IMR-90 (cell line): ENCODE measurements around the gene OTUD6A. TPM values are rescaled to one million over a fixed set of nuclear protein-coding genes. Genes with fewer than 3 reads are reported as not detected.
A peak's percentile ranks its signal among the peaks of the same experiment; 100 is the strongest.

ENCODE experiments used
- ATAC-seq: fragments of 200-7000 bp; cut with Tn5 transposase; 2 replicates; pipeline ENCODE4 v1.9.1; 2020; ENCODE audit warnings: low read depth, mild to moderate bottlenecking, moderate library complexity
- Bru-seq: library from RNA; stranded (reverse); fragments of 400-500 nt; gene quantifications from one replicate; lab custom pipeline; 2021; lab: Mats Ljungman, UMichigan
- BruChase-seq, 2 experiments: library from RNA; stranded (reverse); fragments of 400-500 nt; gene quantifications; one replicate each; lab custom pipeline; 2021; lab: Mats Ljungman, UMichigan
- BruUV-seq: library from RNA; stranded (reverse); fragments of 400-500 nt; replicated peaks from 2 replicates; lab custom pipeline; 2021; lab: Mats Ljungman, UMichigan
- CTCF ChIA-PET: fragments of 300-600 bp; formaldehyde crosslinking; extraction: SDS; loops from one replicate; lab custom pipeline; 2021; ENCODE audit warnings: antibody characterized with exemption; lab: Yijun Ruan, JAX
- POLR2A ChIA-PET: fragments of 300-600 bp; sonication (Branson Sonifier 250); formaldehyde crosslinking; loops from one replicate; lab custom pipeline; 2022; ENCODE audit warnings: antibody characterized with exemption; ENCODE audit not compliant: unreplicated experiment; lab: Charles Lee
- DNase-seq: peaks from one replicate; pipeline ENCODE4 v3.0.0; 2013
- H2AFZ ChIP-seq: replicated peaks from 2 replicates; pipeline ENCODE3; 2013; ENCODE audit warnings: low read length, mild to moderate bottlenecking; ENCODE audit not compliant: poor library complexity
- H2AK5ac ChIP-seq: 2 replicates; pipeline ENCODE4 v1.6.1; 2013; ENCODE audit warnings: low read depth, low read length, inconsistent platforms
- H2AK9ac ChIP-seq: replicated peaks from 2 replicates; pipeline ENCODE3; 2013; ENCODE audit warnings: mild to moderate bottlenecking, low read depth, low read length, moderate library complexity; ENCODE audit not compliant: poor library complexity
- H2BK120ac ChIP-seq: 2 replicates; pipeline ENCODE4 v1.6.1; 2013; ENCODE audit warnings: low read depth, low read length, inconsistent platforms
- H2BK15ac ChIP-seq: 3 replicates; pipeline ENCODE4 v1.6.1; 2013; ENCODE audit warnings: low read depth, low read length, inconsistent platforms
- H2BK20ac ChIP-seq: 2 replicates; pipeline ENCODE4 v1.6.1; 2013; ENCODE audit warnings: low read depth, mild to moderate bottlenecking, inconsistent platforms, low read length, moderate library complexity
- H2BK5ac ChIP-seq: 2 replicates; pipeline ENCODE4 v1.6.1; 2013; ENCODE audit warnings: mild to moderate bottlenecking, low read depth, low read length, inconsistent platforms; ENCODE audit not compliant: poor library complexity, severe bottlenecking
- H3K14ac ChIP-seq: replicated peaks from 2 replicates; pipeline ENCODE4 v1.6.1; 2013; ENCODE audit warnings: low read depth, low read length, inconsistent platforms
- H3K18ac ChIP-seq: 2 replicates; pipeline ENCODE4 v1.6.1; 2013; ENCODE audit warnings: low read depth, low read length, control low read depth
- H3K23ac ChIP-seq: 2 replicates; pipeline ENCODE4 v1.6.1; 2013; ENCODE audit warnings: low read depth, low read length, inconsistent platforms
- H3K27ac ChIP-seq: 2 replicates; pipeline ENCODE4 v1.5.1; 2013; ENCODE audit warnings: mild to moderate bottlenecking, control low read depth, low read length; ENCODE audit not compliant: insufficient read depth
- H3K27me3 ChIP-seq: 2 replicates; pipeline ENCODE4 v1.6.1; 2013; ENCODE audit warnings: low read length; ENCODE audit not compliant: control insufficient read depth, insufficient read depth
- H3K36me3 ChIP-seq: 2 replicates; pipeline ENCODE4 v1.6.1; 2013; ENCODE audit warnings: low read length, mixed read lengths; ENCODE audit not compliant: control insufficient read depth, insufficient read depth
- H3K4ac ChIP-seq: 2 replicates; pipeline ENCODE4 v1.6.1; 2013; ENCODE audit warnings: low read depth, low read length, inconsistent platforms
- H3K4me1 ChIP-seq: 2 replicates; pipeline ENCODE4 v1.6.1; 2013; ENCODE audit warnings: low read length, mixed read lengths; ENCODE audit not compliant: control insufficient read depth, insufficient read depth
- H3K4me2 ChIP-seq: 2 replicates; pipeline ENCODE4 v1.6.1; 2013; ENCODE audit warnings: low read depth, mild to moderate bottlenecking, control low read depth, low read length, moderate library complexity
- H3K4me3 ChIP-seq: 2 replicates; pipeline ENCODE4 v1.5.1; 2013; ENCODE audit warnings: low read depth, mild to moderate bottlenecking, control low read depth, low read length, moderate library complexity; ENCODE audit not compliant: insufficient read depth
- H3K56ac ChIP-seq: 2 replicates; pipeline ENCODE4 v1.6.1; 2013; ENCODE audit warnings: low read length, inconsistent platforms; ENCODE audit not compliant: insufficient read depth; ENCODE audit errors: extremely low read depth
- H3K79me1 ChIP-seq, 2 experiments: 2 replicates each; pipeline ENCODE4 v1.6.1; 2013; ENCODE audit warnings: low read length in 2 of 2, inconsistent platforms in 1 of 2, low read depth in 1 of 2
- H3K9ac ChIP-seq: 2 replicates; pipeline ENCODE4 v1.6.1; 2013; ENCODE audit warnings: low read depth, low read length, control low read depth
- H3K9me1 ChIP-seq: 2 replicates; pipeline ENCODE4 v1.6.1; 2013; ENCODE audit warnings: low read length, inconsistent platforms; ENCODE audit not compliant: insufficient read depth
- H3K9me3 ChIP-seq: 2 replicates; pipeline ENCODE4 v1.6.1; 2013; ENCODE audit warnings: low read length; ENCODE audit not compliant: control insufficient read depth, insufficient read depth
- H4K20me1 ChIP-seq: 2 replicates; pipeline ENCODE4 v1.6.1; 2013; ENCODE audit warnings: low read length, inconsistent platforms; ENCODE audit not compliant: insufficient read depth
- H4K5ac ChIP-seq: 2 replicates; pipeline ENCODE4 v1.6.1; 2013; ENCODE audit warnings: mild to moderate bottlenecking, low read depth, low read length, control low read depth
- H4K8ac ChIP-seq, 2 experiments: 2 replicates each; pipeline ENCODE4 v1.6.1; 2013; ENCODE audit warnings: low read depth in 2 of 2, low read length in 2 of 2, control low read depth in 1 of 2, inconsistent platforms in 1 of 2
- H4K91ac ChIP-seq: 2 replicates; pipeline ENCODE4 v1.6.1; 2013; ENCODE audit warnings: low read depth, low read length, inconsistent platforms; ENCODE audit not compliant: insufficient read depth
- BHLHE40 ChIP-seq: fragments of 150-350 bp; IDR thresholded peaks from 2 replicates; pipeline ENCODE4 v1.6.1; 2016; ENCODE audit warnings: mild to moderate bottlenecking, low read depth, low read length
- CEBPB ChIP-seq: IDR thresholded peaks from 2 replicates; pipeline ENCODE4 v1.6.1; 2012; ENCODE audit warnings: low read depth, low read length, improper control_type of control experiment
- CHD1 ChIP-seq: IDR thresholded peaks from 2 replicates; pipeline ENCODE4 v1.6.1; 2012; ENCODE audit warnings: low read depth, low read length, improper control_type of control experiment
- MAFK ChIP-seq: IDR thresholded peaks from 2 replicates; pipeline ENCODE4 v1.6.1; 2012; ENCODE audit warnings: low read depth, low read length, improper control_type of control experiment
- MAZ ChIP-seq: IDR thresholded peaks from 2 replicates; pipeline ENCODE4 v1.6.1; 2012; ENCODE audit warnings: low read depth, mild to moderate bottlenecking, low read length, improper control_type of control experiment, moderate library complexity, borderline replicate concordance
- MXI1 ChIP-seq: IDR thresholded peaks from 2 replicates; pipeline ENCODE4 v1.6.1; 2012; ENCODE audit warnings: low read depth, mild to moderate bottlenecking, low read length, moderate library complexity, borderline replicate concordance
- NFE2L2 ChIP-seq: fragments of 150-350 bp; IDR thresholded peaks from 2 replicates; pipeline ENCODE4 v1.6.1; 2016; ENCODE audit warnings: low read depth, mild to moderate bottlenecking, low read length
- RAD21 ChIP-seq: IDR thresholded peaks from 2 replicates; pipeline ENCODE4 v1.6.1; 2012; ENCODE audit warnings: low read length, improper control_type of control experiment
- RCOR1 ChIP-seq: IDR thresholded peaks from 2 replicates; pipeline ENCODE4 v1.6.1; 2012; ENCODE audit warnings: mild to moderate bottlenecking, low read length, improper control_type of control experiment; ENCODE audit not compliant: insufficient replicate concordance
- RFX5 ChIP-seq: IDR thresholded peaks from 2 replicates; pipeline ENCODE4 v1.8.0; 2012; ENCODE audit warnings: low read depth, mild to moderate bottlenecking, low read length, moderate library complexity
- WGBS, 2 experiments: methylation state at CpG; one replicate each; pipeline versions ENCODE4 v1.1.5 to v1.1.7; 2013; ENCODE audit warnings: missing lambda C conversion rate in 2 of 2; ENCODE audit not compliant: insufficient read length in 1 of 2; ENCODE audit errors: extremely low coverage in 2 of 2; 5-methylcytosine and 5-hydroxymethylcytosine counted together
- dilution Hi-C: fragments of 300-500 bp; cut with HindIII; formaldehyde crosslinking; loops from one replicate; pipeline ENCODE4 v1.14.3; 2018; ENCODE audit warnings: low sequenced_read_pairs; ENCODE audit not compliant: unreplicated experiment
- in situ Hi-C: fragments of 300-500 bp; cut with MboI; formaldehyde crosslinking; loops from 3 replicates; pipeline ENCODE4 v1.14.3; 2019; ENCODE audit warnings: low sequenced_read_pairs, inconsistent platforms, mixed read lengths
- intact Hi-C: fragments of 100-400 bp; cut with micrococcal nuclease; formaldehyde crosslinking; loops from 2 replicates; pipeline ENCODE4 v1.10.0; 2022
- long read RNA-seq: library from polyadenylated mRNA; unstranded; transcript quantifications from one replicate; pipeline ENCODE4 v2.0.0, GENCODE V29; 2021; ENCODE audit not compliant: unreplicated experiment
- polyA plus RNA-seq, 3 experiments: library from polyadenylated mRNA; depleted of rRNA; stranded (reverse); fragments of >200 nt; gene quantifications; 2 replicates each; pipeline ENCODE4 v1.2.3, GENCODE V29; 2012; ENCODE audit warnings: low replicate concordance in 1 of 3
- total RNA-seq: library from RNA; depleted of rRNA; stranded (reverse); fragments of >200 nt; gene quantifications from 2 replicates; pipeline ENCODE4 v1.2.3, GENCODE V29; 2012; rRNA removed
- TF ChIP-seq, protein P1 (sequence below): conservative IDR thresholded peaks from 2 replicates; pipeline ENCODE4 v1.5.1; 2012; ENCODE audit warnings: mild to moderate bottlenecking, low read depth, low read length, improper control_type of control experiment
- TF ChIP-seq, protein P2 (sequence below): fragments of 150-350 bp; IDR thresholded peaks from 2 replicates; pipeline ENCODE4 v1.6.1; 2016; ENCODE audit warnings: low read depth, mild to moderate bottlenecking, low read length, moderate library complexity, borderline replicate concordance
- TF ChIP-seq, protein P3 (sequence below): fragments of 150-350 bp; IDR thresholded peaks from 2 replicates; pipeline ENCODE4 v1.6.1; 2017; ENCODE audit warnings: mild to moderate bottlenecking, antibody characterized with exemption, low read length, low read depth

The OTUD6A gene, protein sequence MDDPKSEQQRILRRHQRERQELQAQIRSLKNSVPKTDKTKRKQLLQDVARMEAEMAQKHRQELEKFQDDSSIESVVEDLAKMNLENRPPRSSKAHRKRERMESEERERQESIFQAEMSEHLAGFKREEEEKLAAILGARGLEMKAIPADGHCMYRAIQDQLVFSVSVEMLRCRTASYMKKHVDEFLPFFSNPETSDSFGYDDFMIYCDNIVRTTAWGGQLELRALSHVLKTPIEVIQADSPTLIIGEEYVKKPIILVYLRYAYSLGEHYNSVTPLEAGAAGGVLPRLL
- total RNA-seq (not detected in 2 replicates), polyA plus RNA-seq (2012; rRNA removed) (not detected in 2 replicates), Bru-seq, nascent RNA (not detected), BruChase-seq, experiment 1, labeled RNA remaining after a 6-hour chase (not detected), BruChase-seq, experiment 2, labeled RNA remaining after a 2-hour chase (not detected)
- polyA plus RNA-seq (2012; cell fraction: cytosol; rRNA removed): not detected in 2 replicates
- polyA plus RNA-seq (2012; cell fraction: nucleus; rRNA removed; ENCODE audit: low replicate concordance): not detected in 2 replicates
- long read RNA-seq: 0 reads

DNA sequence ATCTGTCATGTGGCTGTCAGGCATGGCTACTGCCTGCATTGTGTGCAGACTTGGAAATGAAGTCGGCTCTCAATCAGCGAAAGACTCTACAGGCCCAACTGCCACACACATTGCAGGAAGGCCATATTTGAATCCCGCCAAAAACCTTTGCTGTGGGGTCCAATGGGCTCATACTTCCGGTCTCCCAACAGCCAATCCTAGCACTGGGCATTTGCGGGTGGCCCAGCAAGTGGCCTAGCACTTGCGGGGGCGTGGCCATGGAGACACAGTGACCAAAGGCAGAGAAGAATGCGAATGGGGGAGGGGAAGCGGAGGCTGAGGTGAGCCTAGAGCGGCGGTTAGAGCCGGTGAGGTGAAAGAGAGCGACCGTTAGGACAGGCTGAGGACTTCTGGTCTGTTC, at the start of gene OTUD6A:
Gene OTUD6A, plus strand, starts transcription at position 382 of the 400 bp plus-strand sequence. CDS start 68 bp downstream, outside the sequence.
- no TSS peak for BruUV-seq
- dilution Hi-C loops (no loop called here), intact Hi-C loops (no loop called here), in situ Hi-C loops (no loop called here)
- H2BK120ac ChIP-seq: no peak within 1 kb of the TSS
- H3K9me1 ChIP-seq: no peaks in the 10 kb centered on the region
- ATAC-seq (no peak), DNase-seq (no peak)
- H3K27ac ChIP-seq: no peak within 1 kb of the TSS
- no peak within 1 kb of the TSS for H4K5ac ChIP-seq
- H2AK5ac ChIP-seq: no peak within 1 kb of the TSS
- H3K23ac ChIP-seq: no peak within 1 kb of the TSS
- H3K4me2 ChIP-seq: no peak within 1 kb of the TSS
- CTCF ChIA-PET: no interaction called here
- H3K4me3 ChIP-seq: no peak within 1 kb of the TSS
- no peak within 1 kb of the TSS for H3K9ac ChIP-seq
- no peak within 1 kb of the TSS for H2BK5ac ChIP-seq
- peaks cover 9% of the 10 kb centered on the region; the same call in 1 of the 2 replicates for H3K9me3 ChIP-seq
- POLR2A ChIA-PET: no interaction called here
- H3K79me1 ChIP-seq: no peaks in the 10 kb centered on the region
- H4K8ac ChIP-seq: no peak within 1 kb of the TSS
- H4K20me1 ChIP-seq: no peaks in the 10 kb centered on the region
- H2BK15ac ChIP-seq: no peak within 1 kb of the TSS
- H3K18ac ChIP-seq: no peak within 1 kb of the TSS
- TF ChIP-seq, protein P1, sequence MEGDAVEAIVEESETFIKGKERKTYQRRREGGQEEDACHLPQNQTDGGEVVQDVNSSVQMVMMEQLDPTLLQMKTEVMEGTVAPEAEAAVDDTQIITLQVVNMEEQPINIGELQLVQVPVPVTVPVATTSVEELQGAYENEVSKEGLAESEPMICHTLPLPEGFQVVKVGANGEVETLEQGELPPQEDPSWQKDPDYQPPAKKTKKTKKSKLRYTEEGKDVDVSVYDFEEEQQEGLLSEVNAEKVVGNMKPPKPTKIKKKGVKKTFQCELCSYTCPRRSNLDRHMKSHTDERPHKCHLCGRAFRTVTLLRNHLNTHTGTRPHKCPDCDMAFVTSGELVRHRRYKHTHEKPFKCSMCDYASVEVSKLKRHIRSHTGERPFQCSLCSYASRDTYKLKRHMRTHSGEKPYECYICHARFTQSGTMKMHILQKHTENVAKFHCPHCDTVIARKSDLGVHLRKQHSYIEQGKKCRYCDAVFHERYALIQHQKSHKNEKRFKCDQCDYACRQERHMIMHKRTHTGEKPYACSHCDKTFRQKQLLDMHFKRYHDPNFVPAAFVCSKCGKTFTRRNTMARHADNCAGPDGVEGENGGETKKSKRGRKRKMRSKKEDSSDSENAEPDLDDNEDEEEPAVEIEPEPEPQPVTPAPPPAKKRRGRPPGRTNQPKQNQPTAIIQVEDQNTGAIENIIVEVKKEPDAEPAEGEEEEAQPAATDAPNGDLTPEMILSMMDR: no peak
- TF ChIP-seq, protein P2, sequence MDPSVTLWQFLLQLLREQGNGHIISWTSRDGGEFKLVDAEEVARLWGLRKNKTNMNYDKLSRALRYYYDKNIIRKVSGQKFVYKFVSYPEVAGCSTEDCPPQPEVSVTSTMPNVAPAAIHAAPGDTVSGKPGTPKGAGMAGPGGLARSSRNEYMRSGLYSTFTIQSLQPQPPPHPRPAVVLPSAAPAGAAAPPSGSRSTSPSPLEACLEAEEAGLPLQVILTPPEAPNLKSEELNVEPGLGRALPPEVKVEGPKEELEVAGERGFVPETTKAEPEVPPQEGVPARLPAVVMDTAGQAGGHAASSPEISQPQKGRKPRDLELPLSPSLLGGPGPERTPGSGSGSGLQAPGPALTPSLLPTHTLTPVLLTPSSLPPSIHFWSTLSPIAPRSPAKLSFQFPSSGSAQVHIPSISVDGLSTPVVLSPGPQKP: no peak
- TF ChIP-seq CHD1: no peak
- TF ChIP-seq, protein P3, sequence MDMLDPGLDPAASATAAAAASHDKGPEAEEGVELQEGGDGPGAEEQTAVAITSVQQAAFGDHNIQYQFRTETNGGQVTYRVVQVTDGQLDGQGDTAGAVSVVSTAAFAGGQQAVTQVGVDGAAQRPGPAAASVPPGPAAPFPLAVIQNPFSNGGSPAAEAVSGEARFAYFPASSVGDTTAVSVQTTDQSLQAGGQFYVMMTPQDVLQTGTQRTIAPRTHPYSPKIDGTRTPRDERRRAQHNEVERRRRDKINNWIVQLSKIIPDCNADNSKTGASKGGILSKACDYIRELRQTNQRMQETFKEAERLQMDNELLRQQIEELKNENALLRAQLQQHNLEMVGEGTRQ: no peak
- no peak for TF ChIP-seq RAD21
- TF ChIP-seq RFX5: no peak
- TF ChIP-seq BHLHE40: no peak
- TF ChIP-seq MAZ: no peak
- TF ChIP-seq MAFK: no peak
- TF ChIP-seq NFE2L2: no peak
- no peak for TF ChIP-seq MXI1
- TF ChIP-seq CEBPB: no peak
- TF ChIP-seq RCOR1: no peak
- peak within 1 kb of the TSS; percentile 49 for H2AFZ ChIP-seq
- no peak within 1 kb of the TSS; the same call in 1 of the 2 replicates for H3K56ac ChIP-seq
- H4K91ac ChIP-seq: no peak within 1 kb of the TSS
- no peaks in the 10 kb centered on the region for H3K36me3 ChIP-seq
- H3K4ac ChIP-seq: no peak within 1 kb of the TSS
- 83% methylated on average over 12 of the region's 14 CpGs; no CpG with 5 or more reads in 1 of the 2 experiments for WGBS, 2 experiments
- peaks cover 9% of the 10 kb centered on the region; the same call in 1 of the 2 replicates for H3K27me3 ChIP-seq
- H3K4me1 ChIP-seq: no peaks in the 10 kb centered on the region
- H2AK9ac ChIP-seq: peak within 1 kb of the TSS; percentile 44
- H2BK20ac ChIP-seq: no peak within 1 kb of the TSS
- no peak within 1 kb of the TSS for H3K14ac ChIP-seq
